HG02943 (cell line): ENCODE data around the gene L1TD1.
"Not testable (repeated sequence)": the region's sequence is repeated elsewhere in the genome, so short reads cannot be mapped to it uniquely, and the experiment has no call there.

Source experiments
- ATAC-seq: cut with Tn5 transposase; IDR thresholded peaks from one replicate; pipeline ENCODE4 v1.9.1; 2021; ENCODE audit warnings: mild to moderate bottlenecking, low read depth, moderate library complexity; ENCODE audit not compliant: unreplicated experiment

L1TD1 gene

GRCh38 chr1:62232871-62233278, 38.2 kb downstream of the L1TD1 start:
- no peak for ATAC-seq

DNA sequence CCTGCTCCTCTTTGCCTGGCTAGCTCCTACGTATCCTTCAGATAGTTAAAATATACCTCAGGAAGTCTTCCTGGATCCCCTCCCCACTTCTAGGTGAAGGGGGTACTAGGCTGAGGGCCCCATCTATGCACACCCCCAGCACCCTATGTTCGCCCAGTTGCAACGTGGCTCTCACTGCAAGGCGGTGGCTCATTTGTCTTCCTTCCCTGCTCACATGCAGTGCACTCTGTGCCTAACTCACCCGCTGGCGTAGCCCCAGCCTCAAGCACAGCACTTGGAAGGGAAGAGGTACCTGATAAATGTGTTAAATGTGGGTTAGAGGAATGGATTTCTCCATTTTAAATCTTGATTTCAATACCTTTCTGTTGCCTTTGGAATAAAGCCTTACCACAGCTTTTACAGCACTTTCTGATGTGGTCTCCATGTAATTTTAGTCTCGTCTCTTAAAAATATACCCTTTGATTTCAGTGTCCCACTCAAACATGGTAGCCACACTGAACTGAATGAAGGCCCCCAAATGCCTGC, 39.3 kb downstream of the L1TD1 start:
- ATAC-seq: no peak

GRCh38 chr1:62234688-62235087, 40.0 kb downstream of the L1TD1 start:
- ATAC-seq: no peak

DNA sequence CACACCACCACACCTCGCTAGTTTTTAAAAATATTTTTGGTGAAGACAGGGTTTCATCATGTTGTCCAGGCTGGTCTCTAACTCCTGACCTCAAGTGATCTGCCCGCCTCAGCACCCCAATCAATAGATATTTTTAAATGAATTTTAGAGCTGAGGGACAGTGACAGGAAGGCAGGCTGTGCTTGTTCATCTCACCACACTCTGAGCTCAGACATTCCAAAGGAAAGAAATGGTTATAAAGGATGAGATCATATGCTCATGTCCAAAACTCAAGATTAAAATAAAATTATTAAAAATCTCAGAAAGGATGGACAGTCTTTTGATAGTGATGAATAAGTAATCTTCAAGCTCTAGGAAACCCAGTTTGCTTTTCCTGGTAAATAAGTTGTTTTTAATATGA, 40.9 kb downstream of the L1TD1 start:
- ATAC-seq: no peak

DNA sequence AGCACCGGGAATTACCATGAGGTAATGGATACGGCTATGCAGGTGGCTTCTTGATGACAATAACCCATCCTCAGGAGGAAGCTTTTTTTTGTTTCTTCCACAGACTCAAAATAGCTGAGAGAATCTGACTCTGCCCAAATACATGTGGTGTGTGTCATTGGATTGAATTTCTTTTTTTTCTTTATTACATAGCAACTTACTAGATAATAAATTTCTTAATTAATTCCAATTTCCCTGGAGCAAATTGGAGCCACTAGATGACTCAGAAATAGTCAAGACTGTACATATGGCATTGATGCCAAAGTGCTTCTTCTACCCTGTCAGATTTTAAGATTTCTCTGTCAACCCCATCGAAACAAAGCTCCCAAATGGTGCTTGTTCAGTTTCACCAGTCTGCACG, 42.7 kb downstream of the L1TD1 start:
- no peak for ATAC-seq

- no peak for ATAC-seq
Measured at GRCh38 chr1:62237950-62238374, 43.3 kb downstream of the L1TD1 start.

- ATAC-seq: no peak
Measured at GRCh38 chr1:62238507-62238906, 43.9 kb downstream of the L1TD1 start.

GRCh38 chr1:62239652-62240403, 45.2 kb downstream of the L1TD1 start:
- ATAC-seq: not testable (repeated sequence)

- ATAC-seq: no peak
Measured at GRCh38 chr1:62240651-62241370, 46.2 kb downstream of the L1TD1 start.

DNA sequence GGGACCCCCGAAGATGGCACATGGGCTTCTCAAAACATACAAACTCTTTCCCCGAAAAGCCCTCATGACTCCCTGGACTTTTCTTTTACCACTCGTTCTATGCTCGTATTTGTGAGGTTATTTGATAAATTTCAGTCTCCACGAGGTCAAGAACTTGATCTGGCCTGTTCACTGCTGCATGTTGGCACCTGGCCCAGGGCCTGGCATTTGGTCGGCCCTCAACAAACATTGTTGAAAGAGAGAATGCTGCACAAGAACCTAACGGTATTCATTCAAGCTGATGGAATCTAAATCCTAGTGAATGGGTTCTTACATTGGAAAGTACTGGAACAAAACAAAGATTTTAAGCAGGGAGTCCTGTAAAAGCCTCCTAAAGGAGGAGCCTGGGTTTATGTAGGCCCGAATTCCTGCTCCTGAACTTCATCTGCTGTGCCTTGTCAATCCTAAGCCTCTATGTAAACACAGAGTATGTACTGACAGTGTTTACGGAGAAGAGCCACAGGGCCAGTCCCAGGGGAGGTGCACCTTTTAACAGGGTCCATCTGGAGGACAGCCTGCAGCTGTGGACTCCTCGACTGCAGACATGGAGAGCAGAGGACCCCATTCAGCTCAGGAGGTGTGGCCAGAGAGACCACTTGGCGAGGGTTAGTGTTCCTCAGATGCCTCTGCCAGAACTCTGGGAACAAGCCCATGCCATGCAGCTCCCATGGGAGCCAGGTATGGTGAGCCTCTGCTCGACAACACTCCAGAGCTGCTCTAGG, 46.9 kb downstream of the L1TD1 start:
- ATAC-seq: no peak

DNA sequence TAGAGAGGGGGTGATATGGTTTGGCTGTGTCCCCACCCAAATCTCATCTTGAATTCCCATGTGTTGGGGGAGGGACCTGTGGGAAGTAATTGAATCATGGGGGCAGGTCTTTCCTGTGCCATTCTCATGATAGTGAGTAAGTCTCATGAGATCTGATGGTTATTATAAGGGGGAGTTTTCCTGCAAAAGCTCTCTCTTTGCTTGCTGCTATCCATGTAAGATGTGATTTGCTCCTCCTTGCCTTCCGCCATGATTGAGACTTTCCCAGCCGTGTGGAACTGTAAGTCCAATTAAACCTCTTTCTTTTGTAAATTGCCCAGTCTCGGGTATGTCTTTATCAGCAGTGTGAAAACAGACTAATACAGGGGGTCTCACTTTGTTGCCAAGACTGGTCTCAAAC, 49.7 kb downstream of the L1TD1 start:
- not testable (repeated sequence) for ATAC-seq

GRCh38 chr1:62245201-62245600, 50.6 kb downstream of the L1TD1 start:
- no peak for ATAC-seq

- ATAC-seq: no peak
Measured at GRCh38 chr1:62247391-62248168, 52.9 kb downstream of the L1TD1 start.

GRCh38 chr1:62250126-62250726, 55.6 kb downstream of the L1TD1 start:
- no peak for ATAC-seq

DNA sequence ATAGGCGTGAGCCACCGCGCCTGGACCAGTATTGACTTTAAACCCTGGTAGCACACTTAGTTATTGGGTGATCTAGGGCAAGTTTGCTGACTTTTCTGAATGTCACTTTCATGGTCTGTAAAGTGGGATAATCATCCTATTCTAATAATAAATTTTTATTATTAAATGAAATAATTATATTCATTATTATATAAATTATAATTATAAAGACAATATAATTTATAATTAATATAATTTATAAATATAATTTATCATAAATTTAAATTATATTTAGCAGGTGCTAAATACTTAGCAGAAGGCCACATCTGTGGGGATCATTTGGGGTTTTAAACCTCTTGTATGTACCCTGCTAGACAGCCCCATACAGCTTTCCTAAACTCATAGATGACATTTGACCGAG, 64.9 kb downstream of the L1TD1 start:
- no peak for ATAC-seq

- no peak for ATAC-seq
Measured at GRCh38 chr1:62260688-62261087, 66.0 kb downstream of the L1TD1 start.
